22Rv1 (cell line): ENCODE data around the gene GNB1L.

Experiments used
- H3K27ac ChIP-seq: fragments of 450-650 bp; 2 replicates; pipeline ENCODE4 v1.5.1; 2017
- ZFX ChIP-seq: fragments of 450-650 bp; IDR thresholded peaks from 2 replicates; pipeline ENCODE4 v1.6.1; 2017; ENCODE audit warnings: antibody characterized with exemption, borderline replicate concordance
- TF ChIP-seq, protein P1 (sequence below): fragments of 450-650 bp; IDR thresholded peaks from 2 replicates; pipeline ENCODE4 v1.5.1; 2017; ENCODE audit warnings: mild to moderate bottlenecking

GNB1L gene, protein sequence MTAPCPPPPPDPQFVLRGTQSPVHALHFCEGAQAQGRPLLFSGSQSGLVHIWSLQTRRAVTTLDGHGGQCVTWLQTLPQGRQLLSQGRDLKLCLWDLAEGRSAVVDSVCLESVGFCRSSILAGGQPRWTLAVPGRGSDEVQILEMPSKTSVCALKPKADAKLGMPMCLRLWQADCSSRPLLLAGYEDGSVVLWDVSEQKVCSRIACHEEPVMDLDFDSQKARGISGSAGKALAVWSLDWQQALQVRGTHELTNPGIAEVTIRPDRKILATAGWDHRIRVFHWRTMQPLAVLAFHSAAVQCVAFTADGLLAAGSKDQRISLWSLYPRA

DNA sequence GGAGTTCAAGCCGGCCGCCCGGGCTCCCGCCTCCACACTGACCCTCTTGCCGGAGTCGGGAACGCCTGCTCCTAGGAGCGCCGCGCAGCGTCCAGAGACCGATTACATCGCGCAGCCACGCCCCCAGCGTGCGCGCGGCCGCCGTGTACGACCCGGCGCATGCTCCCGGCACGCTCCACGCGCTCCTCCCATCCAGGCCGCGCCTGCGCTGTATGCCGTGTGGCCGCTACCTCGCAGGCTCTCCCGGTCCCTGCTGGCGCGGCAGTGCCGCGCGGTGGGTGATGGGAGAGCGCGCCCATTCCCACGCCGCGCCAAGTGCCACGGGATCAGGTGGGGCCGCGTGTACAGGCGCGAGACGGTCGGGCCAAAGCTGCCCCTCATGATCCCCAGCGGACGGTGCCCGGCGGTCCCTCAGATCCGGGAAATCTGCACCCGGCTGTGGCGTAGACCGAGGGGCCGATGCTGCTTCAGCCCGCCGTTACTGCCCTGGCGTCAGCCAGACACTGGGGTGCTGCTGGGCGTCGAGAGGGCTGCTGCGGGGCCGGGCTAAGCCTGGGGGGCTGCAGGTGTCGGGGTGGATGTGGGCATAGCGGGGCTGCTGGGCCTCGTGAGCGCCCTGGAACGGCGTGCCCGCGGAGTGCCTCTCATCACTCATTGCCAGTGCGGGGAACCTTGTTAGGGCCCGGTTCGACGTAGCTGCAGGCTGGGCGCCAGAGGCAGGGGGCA, at the start of gene GNB1L, which contains the start of gene RTL10:
GNB1L (minus strand) TSS at position 97 of the 726 bp plus-strand sequence. CDS start 33,519 bp downstream, outside the sequence.
RTL10 (minus strand) TSS at position 97 of the 726 bp plus-strand sequence. CDS start 2,613 bp downstream, outside the sequence.
- H3K27ac ChIP-seq: peak within 1 kb of the TSS; percentile 86

DNA sequence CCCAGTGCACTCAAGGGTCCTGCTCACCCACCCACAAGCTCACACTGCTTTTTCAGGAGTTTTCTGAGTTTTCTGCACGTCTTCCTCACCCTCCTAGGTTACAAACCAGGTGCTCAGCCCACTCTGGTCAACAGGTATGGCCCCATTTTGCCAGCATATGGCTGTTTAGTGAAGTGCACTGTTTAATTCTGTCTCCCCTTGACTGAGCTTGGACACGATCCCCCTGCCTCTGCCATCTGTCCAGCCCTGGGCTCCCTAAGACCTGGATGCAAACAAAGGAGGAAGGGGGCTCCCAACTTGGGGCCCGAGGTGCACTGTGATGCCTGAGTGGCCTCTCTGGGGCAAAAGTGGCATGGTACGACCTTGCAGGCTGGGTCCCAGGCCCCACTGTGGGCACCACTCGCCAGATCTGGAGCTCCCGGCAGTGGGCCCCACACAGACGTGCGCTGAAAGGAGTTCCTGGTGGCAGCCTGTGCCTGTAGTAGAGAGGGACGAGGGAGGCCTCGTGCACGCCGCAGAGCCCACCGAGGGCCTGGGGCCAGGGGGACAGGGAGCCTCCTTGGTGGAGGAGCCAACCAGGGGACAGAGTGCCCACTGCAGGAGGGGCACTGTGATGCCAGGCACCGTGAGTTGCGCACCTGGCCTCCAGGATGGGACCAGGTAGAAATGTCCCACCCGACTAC, 49.6 kb upstream of the GNB1L start:
- H3K27ac ChIP-seq: no peak overlapping the region
- TF ChIP-seq, protein P1, sequence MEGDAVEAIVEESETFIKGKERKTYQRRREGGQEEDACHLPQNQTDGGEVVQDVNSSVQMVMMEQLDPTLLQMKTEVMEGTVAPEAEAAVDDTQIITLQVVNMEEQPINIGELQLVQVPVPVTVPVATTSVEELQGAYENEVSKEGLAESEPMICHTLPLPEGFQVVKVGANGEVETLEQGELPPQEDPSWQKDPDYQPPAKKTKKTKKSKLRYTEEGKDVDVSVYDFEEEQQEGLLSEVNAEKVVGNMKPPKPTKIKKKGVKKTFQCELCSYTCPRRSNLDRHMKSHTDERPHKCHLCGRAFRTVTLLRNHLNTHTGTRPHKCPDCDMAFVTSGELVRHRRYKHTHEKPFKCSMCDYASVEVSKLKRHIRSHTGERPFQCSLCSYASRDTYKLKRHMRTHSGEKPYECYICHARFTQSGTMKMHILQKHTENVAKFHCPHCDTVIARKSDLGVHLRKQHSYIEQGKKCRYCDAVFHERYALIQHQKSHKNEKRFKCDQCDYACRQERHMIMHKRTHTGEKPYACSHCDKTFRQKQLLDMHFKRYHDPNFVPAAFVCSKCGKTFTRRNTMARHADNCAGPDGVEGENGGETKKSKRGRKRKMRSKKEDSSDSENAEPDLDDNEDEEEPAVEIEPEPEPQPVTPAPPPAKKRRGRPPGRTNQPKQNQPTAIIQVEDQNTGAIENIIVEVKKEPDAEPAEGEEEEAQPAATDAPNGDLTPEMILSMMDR: no peak
- no peak for TF ChIP-seq ZFX

More for the DNA sequence above, at the start of gene GNB1L, which contains the start of gene RTL10:
- TF ChIP-seq ZFX: no peak
- TF ChIP-seq, protein P1: no peak; the same call in 1 of the 2 replicates

DNA sequence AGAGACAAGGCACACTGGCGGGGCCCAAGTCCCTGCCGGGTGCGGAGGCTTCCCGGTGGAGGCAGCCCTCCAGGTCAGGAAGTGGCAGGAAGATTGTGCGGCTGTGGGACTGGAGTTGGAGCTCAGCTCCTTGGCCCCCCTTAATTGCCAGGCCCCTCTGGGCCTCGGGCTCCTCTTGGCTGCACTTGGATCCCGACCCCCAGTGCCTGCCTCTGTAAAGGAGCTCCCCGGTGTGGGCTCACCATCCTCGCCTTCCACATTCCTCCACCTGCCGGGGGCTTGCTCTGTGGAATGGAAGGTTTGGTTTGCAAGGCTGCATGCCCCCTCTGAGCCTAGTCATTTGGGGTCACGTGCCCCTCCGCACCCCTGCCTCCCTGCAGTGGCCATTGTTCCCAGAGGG, 48.8 kb upstream of the GNB1L start:
- no peak overlapping the region for H3K27ac ChIP-seq

DNA sequence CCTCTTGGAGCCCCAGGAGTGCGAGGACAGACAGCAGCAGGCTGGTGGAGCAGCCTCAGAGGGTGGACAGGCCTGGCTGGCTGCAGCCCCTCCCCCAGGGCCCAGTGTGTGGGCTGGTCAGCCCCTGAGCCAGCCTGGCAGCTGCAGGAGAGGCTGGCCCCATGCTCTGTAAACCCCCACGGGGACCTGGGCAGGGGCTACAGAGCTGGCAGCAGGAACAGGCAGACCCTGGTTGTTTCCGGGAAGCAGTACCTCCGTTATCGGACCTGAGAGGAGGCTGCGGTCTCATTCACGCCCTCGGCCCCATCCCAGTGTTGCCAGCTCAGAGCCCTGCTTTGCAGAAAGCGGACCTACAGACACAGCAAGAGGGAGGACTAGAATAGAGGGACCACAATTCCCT, 48.4 kb upstream of the GNB1L start:
- no peak for TF ChIP-seq ZFX
- TF ChIP-seq, protein P1: no peak
- no peak overlapping the region for H3K27ac ChIP-seq

More for the DNA sequence above, 48.8 kb upstream of the GNB1L start:
- TF ChIP-seq, protein P1: no peak
- TF ChIP-seq ZFX: no peak

DNA sequence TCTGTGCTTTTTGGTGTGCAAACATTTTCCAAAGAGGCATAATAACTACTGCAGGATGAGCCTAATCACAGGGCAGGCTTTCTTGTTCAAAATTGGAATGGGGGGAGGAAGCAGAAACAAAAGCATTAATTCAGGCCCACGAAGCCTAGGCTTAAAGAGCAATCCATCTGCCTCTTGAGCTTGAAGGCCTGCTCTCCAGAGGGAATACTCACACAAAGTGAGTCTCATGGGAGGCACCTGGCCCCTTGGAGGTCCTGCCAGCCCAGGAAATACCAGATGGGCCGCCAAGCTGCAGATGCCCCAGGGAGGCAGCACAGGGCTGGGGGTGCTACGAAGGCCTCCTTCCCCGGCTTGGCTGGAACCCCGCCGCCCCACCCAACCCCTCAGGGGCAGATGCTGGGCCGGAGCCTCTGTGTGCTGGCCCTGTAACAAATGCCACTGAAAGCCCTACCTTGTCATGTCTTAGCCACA, 47.6 kb upstream of the GNB1L start:
- no peak overlapping the region for H3K27ac ChIP-seq
- no peak for TF ChIP-seq ZFX
- TF ChIP-seq, protein P1: no peak

DNA sequence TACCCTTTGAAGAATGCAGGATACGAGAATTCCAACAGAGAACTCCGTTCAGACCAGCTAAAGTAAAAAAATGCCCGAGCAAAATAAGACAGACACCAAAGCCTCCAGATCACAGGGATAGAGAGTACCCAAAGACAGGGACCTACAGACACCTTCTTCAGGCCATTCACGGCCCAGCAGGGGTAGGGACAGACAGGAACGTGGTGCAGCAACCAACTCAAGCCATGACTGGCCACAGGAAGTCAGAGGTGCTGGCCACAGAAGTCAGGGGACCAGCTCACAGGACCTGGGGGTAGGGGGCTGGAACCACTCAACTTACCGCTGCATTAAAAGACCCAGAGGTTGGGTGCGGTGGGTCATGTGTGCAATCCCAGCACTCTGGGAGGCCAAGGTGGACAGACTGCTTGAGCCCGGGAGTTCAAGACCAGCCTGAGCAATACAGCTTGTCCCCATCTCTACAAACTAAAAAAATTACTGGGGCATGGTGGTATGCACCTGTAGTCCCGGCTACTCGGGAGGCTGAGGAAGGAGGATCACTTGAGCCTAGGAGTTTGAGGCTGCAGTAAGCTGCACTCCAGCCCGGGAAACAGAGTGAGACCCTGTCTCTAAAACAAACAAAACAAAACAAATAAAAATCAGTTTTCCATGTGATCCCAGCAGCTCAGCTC, 47.0 kb upstream of the GNB1L start:
- no peak overlapping the region for H3K27ac ChIP-seq

More for the DNA sequence above, 47.0 kb upstream of the GNB1L start:
- TF ChIP-seq ZFX: no peak
- TF ChIP-seq, protein P1: no peak
